Lung (tissue), 12 donors: Measurements from ENCODE around the gene ZFP62. TPM values are rescaled to one million over a fixed set of nuclear protein-coding genes. Genes with fewer than 3 reads are reported as not detected.
"Not testable (repeated sequence)": the region's sequence is repeated elsewhere in the genome, so short reads cannot be mapped to it uniquely, and the experiment has no call there.

Experiments used
- ATAC-seq: fragments of 200-7000 bp; cut with Tn5 transposase; one replicate; pipeline ENCODE4 v1.9.1; 2020; ENCODE audit warnings: moderate number of reproducible peaks; ENCODE audit not compliant: insufficient read depth, low FRiP score
- DNase-seq, 3 donors: peaks; one replicate each; pipeline ENCODE4 v3.0.0-alpha.2; 2013 to 2017
- H3K27ac ChIP-seq, 2 donors: one replicate each; pipeline ENCODE4 v1.5.1; 2013; ENCODE audit warnings: mild to moderate bottlenecking in 2 of 2, moderate library complexity in 2 of 2, control low read depth in 1 of 2, inconsistent platforms in 1 of 2, low read depth in 1 of 2, low read length in 1 of 2
- H3K27me3 ChIP-seq, 3 donors: one replicate each; pipeline ENCODE4 v1.5.1; 2013; ENCODE audit warnings: low read length in 2 of 3; ENCODE audit not compliant: control insufficient read depth in 3 of 3, insufficient read depth in 3 of 3
- H3K36me3 ChIP-seq, 4 donors: one replicate each; pipeline ENCODE4 v1.5.1; 2013; ENCODE audit warnings: low read length in 4 of 4, mild to moderate bottlenecking in 1 of 4, moderate library complexity in 1 of 4; ENCODE audit not compliant: control insufficient read depth in 4 of 4, insufficient read depth in 4 of 4
- H3K4me1 ChIP-seq, 5 donors: one replicate each; pipeline ENCODE4 v1.5.1; 2013; ENCODE audit warnings: low read length in 5 of 5, mild to moderate bottlenecking in 2 of 5, moderate library complexity in 1 of 5; ENCODE audit not compliant: control insufficient read depth in 5 of 5, insufficient read depth in 5 of 5
- H3K4me3 ChIP-seq: one replicate; pipeline ENCODE4 v1.5.1; 2013; ENCODE audit warnings: mild to moderate bottlenecking, control low read depth, moderate library complexity
- H3K9ac ChIP-seq, 2 donors: one replicate each; pipeline ENCODE4 v1.5.1; 2013; ENCODE audit warnings: low read length in 2 of 2, control low read depth in 1 of 2; ENCODE audit not compliant: insufficient read depth in 1 of 2
- H3K9me3 ChIP-seq, 4 donors: one replicate each; pipeline ENCODE4 v1.5.1; 2013; ENCODE audit warnings: low read length in 3 of 4, mild to moderate bottlenecking in 1 of 4, moderate library complexity in 1 of 4; ENCODE audit not compliant: control insufficient read depth in 4 of 4, insufficient read depth in 3 of 4
- WGBS, 2 donors: extraction: QIAGEN DNeasy Blood & Tissue Kit; methylation state at CpG; one replicate each; pipeline ENCODE4 v1.1.7; 2013; 5-methylcytosine and 5-hydroxymethylcytosine counted together
- polyA plus RNA-seq, 2 donors: library from polyadenylated mRNA; stranded (reverse); fragments of 200-250 nt; gene quantifications; one replicate each; pipeline ENCODE4 v1.2.1, GENCODE V29; 2013
- total RNA-seq, 2 donors: library from RNA; depleted of rRNA in 1 of 2; stranded (reverse); fragments of >200 nt in 1 of 2; gene quantifications; one replicate each; pipeline ENCODE4 v1.2.1, GENCODE V29; 2014 to 2021
- TF ChIP-seq, protein P1 (sequence below): IDR thresholded peaks from 2 replicates; pipeline ENCODE4 v1.5.1; 2012; ENCODE audit warnings: mild to moderate bottlenecking; ENCODE audit errors: control extremely low read depth, extremely low read depth
- donor health status: control.
- donor health status: control.
- donor health status: Bipolar disorder and iron deficiency.
- donor health status: healthy.
- donor health status: DM: yes; HTN: yes; CAD: no.

Gene ZFP62
- total and polyA plus RNA-seq, 4 donors: 9.6 to 31.2 (median 20.0) TPM

DNA sequence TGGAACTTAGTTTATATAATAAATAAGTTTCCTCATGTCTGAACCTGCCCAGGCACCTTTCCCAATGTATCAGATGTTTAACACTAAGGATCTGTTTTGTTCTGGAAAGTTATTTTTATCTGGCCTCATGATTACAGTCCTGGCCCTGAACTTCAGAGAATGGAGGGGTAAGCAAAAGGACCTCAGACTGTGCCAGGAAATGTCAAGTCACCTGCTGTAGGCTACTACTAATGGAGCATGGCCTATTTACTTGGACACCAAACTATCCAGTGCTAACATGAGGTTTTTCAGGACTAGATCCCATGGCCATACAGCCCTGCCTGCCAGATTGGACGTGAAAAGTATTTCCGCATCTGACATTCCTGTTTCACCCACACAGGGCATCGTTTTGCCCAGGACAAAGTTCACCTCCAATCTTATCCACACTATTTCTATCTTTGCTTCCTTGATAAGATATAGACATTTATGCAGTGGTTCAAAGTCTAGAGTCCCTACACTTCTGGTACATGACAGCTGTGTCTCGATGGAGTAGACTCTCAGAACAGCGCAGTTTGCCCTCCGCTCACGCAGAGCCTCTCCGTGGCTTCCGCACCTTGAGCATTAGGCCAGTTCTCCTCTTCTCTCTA is 37.7 kb upstream of the ZFP62 start, which contains the start of gene BTNL8:
Gene BTNL8 (plus strand): TSS at position 539 of the 626 bp plus-strand sequence. CDS start 152 bp downstream, outside the sequence.
- no peaks in the 10 kb centered on the region for H3K36me3 ChIP-seq
- no peak within 1 kb of the TSS for H3K4me3 ChIP-seq
- no peak within 1 kb of the TSS for H3K9ac ChIP-seq
- H3K27ac ChIP-seq: no peak within 1 kb of the TSS
- TF ChIP-seq, protein P1, sequence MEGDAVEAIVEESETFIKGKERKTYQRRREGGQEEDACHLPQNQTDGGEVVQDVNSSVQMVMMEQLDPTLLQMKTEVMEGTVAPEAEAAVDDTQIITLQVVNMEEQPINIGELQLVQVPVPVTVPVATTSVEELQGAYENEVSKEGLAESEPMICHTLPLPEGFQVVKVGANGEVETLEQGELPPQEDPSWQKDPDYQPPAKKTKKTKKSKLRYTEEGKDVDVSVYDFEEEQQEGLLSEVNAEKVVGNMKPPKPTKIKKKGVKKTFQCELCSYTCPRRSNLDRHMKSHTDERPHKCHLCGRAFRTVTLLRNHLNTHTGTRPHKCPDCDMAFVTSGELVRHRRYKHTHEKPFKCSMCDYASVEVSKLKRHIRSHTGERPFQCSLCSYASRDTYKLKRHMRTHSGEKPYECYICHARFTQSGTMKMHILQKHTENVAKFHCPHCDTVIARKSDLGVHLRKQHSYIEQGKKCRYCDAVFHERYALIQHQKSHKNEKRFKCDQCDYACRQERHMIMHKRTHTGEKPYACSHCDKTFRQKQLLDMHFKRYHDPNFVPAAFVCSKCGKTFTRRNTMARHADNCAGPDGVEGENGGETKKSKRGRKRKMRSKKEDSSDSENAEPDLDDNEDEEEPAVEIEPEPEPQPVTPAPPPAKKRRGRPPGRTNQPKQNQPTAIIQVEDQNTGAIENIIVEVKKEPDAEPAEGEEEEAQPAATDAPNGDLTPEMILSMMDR: no peak
- peaks cover 0 to 2% (median 0%) of the 10 kb centered on the region in 5 donors for H3K4me1 ChIP-seq
- 93 to 96% methylated on average over 9 of the region's 9 CpGs for WGBS, 2 donors
- peaks cover 0 to 4% (median 1%) of the 10 kb centered on the region in 4 donors for H3K9me3 ChIP-seq
- ATAC-seq (no peak), DNase-seq (no peak)
- H3K27me3 ChIP-seq: no peaks in the 10 kb centered on the region

DNA sequence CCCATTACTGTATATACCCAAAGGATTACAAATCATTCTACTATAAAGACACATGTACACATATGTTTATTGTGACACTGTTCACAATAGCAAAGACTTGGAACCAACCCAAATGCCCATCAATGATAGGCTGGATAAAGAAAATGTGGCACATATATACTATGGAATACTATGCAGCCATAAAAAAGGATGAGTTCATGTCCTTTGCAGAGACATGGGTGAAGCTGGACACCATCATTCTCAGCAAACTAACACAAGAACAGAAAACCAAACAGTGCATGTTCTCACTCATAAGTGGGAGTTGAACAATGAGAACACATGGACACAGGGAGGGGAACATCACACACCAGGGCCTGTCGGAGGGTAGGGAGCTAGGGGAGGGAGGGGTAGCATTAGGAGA is 34.3 kb upstream of the ZFP62 start:
- H3K9ac ChIP-seq, H3K36me3 ChIP-seq, DNase-seq, ATAC-seq, H3K4me1 ChIP-seq, H3K9me3 ChIP-seq, H3K4me3 ChIP-seq, H3K27ac ChIP-seq, H3K27me3 ChIP-seq: not testable (repeated sequence)
- 87 to 91% methylated on average over 1 of the region's 1 CpG for WGBS, 2 donors

DNA sequence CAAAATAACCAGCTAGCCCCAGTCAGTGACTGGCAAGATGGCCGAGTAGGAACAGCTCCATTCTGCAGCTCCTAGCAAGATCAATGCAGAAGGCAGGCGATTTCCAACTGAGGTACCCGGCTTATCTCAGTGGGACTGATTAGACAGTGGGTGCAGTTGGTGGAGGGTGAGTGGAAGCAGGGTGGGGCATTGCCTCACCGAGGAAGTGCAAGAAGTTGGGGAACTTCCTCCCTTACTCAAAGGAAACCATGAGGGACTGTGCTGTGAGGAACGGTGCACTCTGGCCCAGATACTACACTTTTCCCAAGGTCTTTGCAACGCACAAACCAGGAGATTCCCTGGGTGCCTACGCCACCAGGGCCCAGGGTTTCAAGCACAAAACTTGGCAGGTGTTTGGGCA is 28.3 kb upstream of the ZFP62 start:
- Histone ChIP-seq H3K27ac (no peak overlapping the region), H3K36me3 (no peaks in the 10 kb centered on the region), H3K4me1 (peaks cover 0 to 10% (median 0%) of the 10 kb centered on the region in 5 donors), H3K27me3 (no peaks in the 10 kb centered on the region), H3K4me3 (no peak overlapping the region), H3K9ac (no peak overlapping the region), H3K9me3 (no peaks in the 10 kb centered on the region)
- 46 to 69% methylated on average over 7 of the region's 7 CpGs for WGBS, 2 donors
- TF ChIP-seq, protein P1: no peak
- DNase-seq (no peak), ATAC-seq (no peak)

DNA sequence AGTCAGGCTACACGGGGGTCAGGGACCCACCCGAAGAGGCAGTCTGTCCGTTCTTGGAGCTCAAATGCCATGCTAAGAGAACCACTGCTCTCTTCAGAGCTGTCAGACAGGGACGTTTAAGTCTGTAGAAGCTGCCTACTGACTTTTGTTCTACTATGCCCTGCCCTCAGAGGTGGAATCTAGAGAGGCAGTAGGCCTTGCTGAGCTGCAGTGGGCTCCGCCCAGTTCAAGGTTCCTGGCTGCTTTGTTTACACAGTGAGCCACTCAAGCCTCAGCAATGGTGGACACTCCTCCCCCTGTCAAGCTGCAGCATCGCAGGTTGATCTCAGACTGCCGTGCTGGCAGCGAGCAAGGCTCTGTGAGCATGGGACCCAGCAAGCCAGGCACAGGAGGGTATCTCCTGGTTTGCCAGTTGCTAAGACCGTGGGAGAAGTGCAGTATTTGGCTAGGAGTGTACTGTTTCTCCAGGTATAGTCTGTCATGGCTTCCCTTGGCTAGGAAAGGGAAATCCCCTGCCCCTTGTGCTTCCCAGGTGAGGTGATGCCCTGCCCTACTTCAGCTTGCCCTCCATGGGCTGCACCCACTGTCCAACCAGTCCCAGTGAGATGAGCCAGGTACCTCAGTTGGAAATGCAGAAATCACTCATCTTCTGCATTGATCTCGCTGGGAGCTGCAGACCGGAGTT is 24.9 kb upstream of the ZFP62 start:
- H3K9ac ChIP-seq, H3K36me3 ChIP-seq, H3K27me3 ChIP-seq, H3K9me3 ChIP-seq, H3K27ac ChIP-seq, H3K4me1 ChIP-seq, H3K4me3 ChIP-seq: not testable (repeated sequence)
- 59 to 65% methylated on average over 11 of the region's 11 CpGs for WGBS, 2 donors
- peak in 2 of 3 donors; percentile 35 to 53 for DNase-seq
- ATAC-seq: peak; percentile 69
